Hair follicular keratinocyte (primary cell): Measurements from ENCODE around the gene MUL1. TPM values are rescaled to one million over a fixed set of nuclear protein-coding genes. Genes with fewer than 3 reads are reported as not detected.

Source experiments
- total RNA-seq: library from RNA; depleted of rRNA; stranded (reverse); fragments of >200 nt; gene quantifications from 2 replicates; pipeline ENCODE4 v1.2.3, GENCODE V29; 2015

The MUL1 gene
- total RNA-seq, result 30.5 and 34.2 TPM in 2 replicates

DNA sequence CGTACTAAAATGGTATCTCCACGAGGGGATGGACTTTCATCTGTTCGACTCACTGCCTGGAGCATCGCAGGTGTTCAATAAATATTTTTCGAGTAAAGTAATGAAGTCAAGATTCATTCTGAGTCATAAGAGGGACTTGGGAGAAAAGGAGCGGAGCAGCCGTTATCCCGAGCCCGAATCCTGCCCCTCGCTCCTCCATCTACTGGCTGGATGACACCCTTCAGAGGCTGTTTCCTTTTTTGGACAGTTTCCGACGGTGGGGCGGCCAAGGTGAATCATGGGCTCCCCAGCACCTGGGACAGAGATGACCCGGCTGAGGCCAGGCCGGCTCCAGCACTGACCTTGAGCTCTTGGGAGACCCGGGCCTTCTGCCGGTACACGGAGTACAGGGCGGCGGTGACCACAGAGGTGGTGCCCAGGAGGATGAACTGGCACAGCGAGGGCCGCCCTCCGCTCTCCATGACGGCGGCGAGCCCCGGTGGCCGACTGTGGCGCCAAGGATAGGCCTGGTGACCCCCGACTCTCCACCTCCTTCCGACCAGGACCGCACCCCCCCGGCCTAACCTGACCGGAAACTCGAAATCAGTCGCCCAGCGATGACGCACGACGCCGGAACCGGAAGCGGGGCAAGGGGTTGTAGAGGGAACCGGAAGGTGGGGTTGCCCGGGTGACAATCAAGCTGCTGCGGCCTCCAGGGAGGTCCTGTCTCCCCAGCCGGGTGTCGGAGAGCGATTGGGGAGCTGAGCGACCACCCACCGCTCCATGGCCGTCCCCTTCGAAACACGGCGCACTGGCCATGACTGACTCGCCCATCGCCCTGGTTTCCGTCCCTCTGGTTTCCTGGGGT lies at the start of gene MUL1:
TSS of gene MUL1 (minus strand) at position 588 of the 847 bp plus-strand sequence. CDS start at position 461, 127 bp downstream.

DNA sequence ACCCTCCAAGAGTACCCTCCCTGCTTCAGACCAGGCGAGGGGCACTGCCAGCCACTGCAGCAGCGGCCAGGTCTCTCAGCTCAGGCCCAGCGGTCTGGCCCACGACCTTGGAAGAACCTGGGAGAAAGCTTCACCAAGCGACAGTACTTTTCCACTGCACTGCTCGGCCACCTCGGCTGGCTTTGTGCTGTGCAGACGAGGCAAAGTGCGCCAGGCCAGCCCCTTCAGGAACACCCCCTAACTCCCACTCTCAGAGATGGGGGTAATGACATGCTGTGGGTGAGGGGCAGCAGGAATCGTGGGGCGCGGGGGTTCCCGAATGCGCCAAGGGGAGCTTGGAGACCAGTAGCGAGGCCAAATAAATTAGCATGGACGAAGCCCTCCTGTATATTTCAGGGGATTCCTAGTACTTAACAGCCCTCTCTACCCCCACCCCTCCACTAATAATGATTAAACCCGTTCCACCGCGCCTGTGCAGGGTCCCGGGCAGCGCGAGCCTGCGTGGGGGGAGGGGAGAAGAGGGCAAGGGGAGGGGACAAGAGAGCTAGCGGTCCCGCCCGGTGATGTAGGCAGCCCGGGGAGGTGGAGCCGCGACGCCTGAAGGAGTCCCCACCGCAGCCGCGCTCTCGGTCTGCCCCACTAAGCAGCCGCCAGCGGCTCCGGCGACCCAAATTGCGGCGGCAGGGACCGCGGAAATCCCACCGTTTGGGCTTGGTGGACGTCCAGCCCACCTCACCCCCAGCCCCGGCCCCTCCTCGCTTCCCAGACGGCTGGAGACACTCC lies 44.2 kb upstream of the MUL1 start, which contains the start of gene FAM43B:
TSS of gene FAM43B (plus strand) at position 629 of the 783 bp plus-strand sequence. CDS start 401 bp downstream, outside the sequence.

DNA sequence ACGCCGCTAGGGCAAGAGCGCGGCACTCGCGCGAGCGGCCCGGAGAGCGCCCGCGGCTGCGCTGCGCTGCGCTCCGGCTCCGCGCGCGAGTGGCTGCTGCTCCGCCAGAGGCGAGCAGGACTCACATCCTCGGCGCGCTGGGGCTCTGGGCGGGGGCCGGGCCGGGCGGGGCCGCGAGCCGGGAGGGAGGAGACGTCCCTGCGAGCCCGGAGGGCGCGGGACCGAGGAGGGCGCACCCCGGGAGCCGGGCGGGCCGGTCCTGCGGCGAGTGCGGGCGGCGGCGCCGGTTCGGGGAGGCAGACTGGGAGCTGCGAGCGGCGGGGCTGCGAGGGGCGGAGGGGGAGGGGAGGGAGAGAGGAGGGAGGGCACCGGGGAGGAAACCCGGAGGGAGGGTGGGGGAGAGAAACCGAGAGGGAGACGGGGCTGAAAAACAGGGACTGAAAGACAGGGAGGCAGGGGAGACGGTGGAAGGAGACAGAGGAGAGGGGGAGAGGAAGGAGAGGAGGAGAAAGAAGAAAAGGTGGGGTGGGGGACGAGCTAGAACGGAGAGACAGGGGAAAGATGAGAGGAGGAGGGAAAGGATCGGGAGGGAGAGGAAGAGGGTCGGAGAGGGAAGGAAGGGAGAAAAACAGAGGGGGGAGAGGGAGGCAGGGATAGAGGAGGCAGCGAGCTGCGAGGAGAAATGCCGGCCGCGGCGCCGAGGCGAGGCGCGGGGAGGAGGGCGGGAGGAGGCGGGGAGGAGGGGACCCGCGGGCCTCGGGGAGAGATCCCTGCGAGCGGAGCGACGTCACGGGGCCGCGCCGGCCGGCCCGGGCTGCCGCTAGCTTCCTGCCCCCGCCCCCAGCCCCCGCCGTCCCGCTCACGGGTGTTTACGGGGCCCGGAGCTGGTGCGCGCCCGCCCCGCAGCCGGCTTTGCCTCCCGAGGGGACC lies 22.2 kb downstream of the MUL1 start, which contains the start of gene CAMK2N1:
TSS of gene CAMK2N1 (minus strand) at position 684 of the 930 bp plus-strand sequence. CDS start 831 bp downstream, outside the sequence.

Other genes starting within 250 kb of the MUL1 start
- not detected in 2 replicates for gene VWA5B1, start 217.3 kb downstream of the MUL1 start, total RNA-seq
- gene CAMK2N1, start 21.9 kb downstream of the MUL1 start, total RNA-seq, result 18.5 and 26.4 TPM in 2 replicates
- gene FAM43B, start 44.4 kb upstream of the MUL1 start, total RNA-seq, result 0.11 and 0.31 TPM in 2 replicates
- gene CDA, start 80.9 kb upstream of the MUL1 start, total RNA-seq, result 24.3 and 35.7 TPM in 2 replicates
- gene PINK1, start 125.3 kb upstream of the MUL1 start, total RNA-seq, result 62.9 and 106 TPM in 2 replicates
- 377 and 487 TPM in 2 replicates for gene DDOST, start 153.2 kb upstream of the MUL1 start, total RNA-seq
- 0.94 and 4.1 TPM in 2 replicates for gene KIF17, start 209.9 kb upstream of the MUL1 start, total RNA-seq
- gene SH2D5, start 224.6 kb upstream of the MUL1 start, total RNA-seq, result 77.1 and 90.8 TPM in 2 replicates